ENCODE measurements around the gene MAGEB18.

MAGEB18 gene

GRCh38 chrX:26160301-26160700, 22.2 kb downstream of the MAGEB18 start, which contains the start of gene MAGEB6B:
Gene MAGEB6B, plus strand, starts transcription at chrX:26160601. Its CDS starts 0 bp downstream, at chrX:26160601.
- H3K36me3 ChIP-seq (ENCODE audit: insufficient read depth, low read length) = no peaks in the 10 kb centered on the region
- no peaks in the 10 kb centered on the region for H3K4me1 ChIP-seq (ENCODE audit: insufficient read depth, low read length)
- TF ChIP-seq EZH2 (IDR thresholded peaks at IDR 0.05; ENCODE audit: borderline replicate concordance, low read depth, low read length, severe bottlenecking) (no peak), CTCF (IDR thresholded peaks at IDR 0.05; ENCODE audit: borderline replicate concordance, extremely low read depth, low read length, poor library complexity, severe bottlenecking) (no peak)
- H3K9ac ChIP-seq (ENCODE audit: low read depth, low read length) = no peak within 1 kb of the TSS
- no peak within 1 kb of the TSS for H3K4me2 ChIP-seq (ENCODE audit: insufficient read depth, low read length)
- no peak for ATAC-seq (ENCODE audit: insufficient read depth, low read depth)
- H3K79me2 ChIP-seq (ENCODE audit: insufficient read depth, low read length) = no peaks in the 10 kb centered on the region
- DNase-seq = no peak
- H3K27me3 ChIP-seq (ENCODE audit: insufficient read depth, low read length, poor library complexity) = no peaks in the 10 kb centered on the region
- H3K9me3 ChIP-seq (ENCODE audit: insufficient read depth, low read length, severe bottlenecking) = no peaks in the 10 kb centered on the region
- no peak within 1 kb of the TSS for H3K27ac ChIP-seq (ENCODE audit: low read length)
- no peaks in the 10 kb centered on the region for H4K20me1 ChIP-seq (ENCODE audit: insufficient read depth, low read length)
- H3K4me3 ChIP-seq (ENCODE audit: low read depth in 1 of 2, low read length in 2 of 2) = no peak within 1 kb of the TSS
- H2AFZ ChIP-seq (ENCODE audit: low read depth, low read length) = no peak within 1 kb of the TSS
